ENCODE measurements around the gene CRB2. TPM values are rescaled to one million over a fixed set of nuclear protein-coding genes. Genes with fewer than 3 reads are reported as not detected.
A peak's percentile ranks its signal among the peaks of the same experiment; 100 is the strongest.

The CRB2 gene
- total RNA-seq, 1 donor from 2014 or later = 6.8 TPM

DNA sequence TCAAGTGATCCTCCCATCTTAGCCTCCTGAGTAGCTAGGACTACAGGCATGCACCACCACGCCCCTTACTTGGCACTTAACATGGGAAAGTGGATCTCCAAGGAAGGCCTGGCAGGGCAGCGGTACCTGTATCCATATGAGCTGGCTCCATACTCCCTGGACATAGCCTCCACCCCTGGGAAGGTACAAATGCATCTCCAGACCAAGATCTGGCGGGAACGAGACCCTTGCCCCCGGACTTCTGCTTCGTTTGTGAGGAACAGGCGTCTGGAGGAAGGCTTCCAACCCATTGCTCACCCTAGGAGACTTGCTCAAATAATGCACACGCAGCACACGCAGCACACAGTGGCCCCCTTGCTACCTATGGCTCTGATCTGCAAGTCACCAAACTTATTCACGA lies 55.2 kb downstream of the CRB2 start:
- H3K4me1 Mint-ChIP-seq (ENCODE audit: low read depth, unreplicated experiment) = peaks cover 26% of the 10 kb centered on the region
- no peak overlapping the region for H3K4me3 Mint-ChIP-seq (ENCODE audit: unreplicated experiment)
- DNase-seq = no peak
- no peak overlapping the region for H3K27ac Mint-ChIP-seq (ENCODE audit: unreplicated experiment)
- H3K27me3 Mint-ChIP-seq (ENCODE audit: unreplicated experiment) = peaks cover 6% of the 10 kb centered on the region
- H3K9me3 Mint-ChIP-seq (ENCODE audit: unreplicated experiment) = peaks cover 8% of the 10 kb centered on the region
- no peaks in the 10 kb centered on the region for H3K36me3 Mint-ChIP-seq (ENCODE audit: unreplicated experiment)
- TF ChIP-seq, protein P1, sequence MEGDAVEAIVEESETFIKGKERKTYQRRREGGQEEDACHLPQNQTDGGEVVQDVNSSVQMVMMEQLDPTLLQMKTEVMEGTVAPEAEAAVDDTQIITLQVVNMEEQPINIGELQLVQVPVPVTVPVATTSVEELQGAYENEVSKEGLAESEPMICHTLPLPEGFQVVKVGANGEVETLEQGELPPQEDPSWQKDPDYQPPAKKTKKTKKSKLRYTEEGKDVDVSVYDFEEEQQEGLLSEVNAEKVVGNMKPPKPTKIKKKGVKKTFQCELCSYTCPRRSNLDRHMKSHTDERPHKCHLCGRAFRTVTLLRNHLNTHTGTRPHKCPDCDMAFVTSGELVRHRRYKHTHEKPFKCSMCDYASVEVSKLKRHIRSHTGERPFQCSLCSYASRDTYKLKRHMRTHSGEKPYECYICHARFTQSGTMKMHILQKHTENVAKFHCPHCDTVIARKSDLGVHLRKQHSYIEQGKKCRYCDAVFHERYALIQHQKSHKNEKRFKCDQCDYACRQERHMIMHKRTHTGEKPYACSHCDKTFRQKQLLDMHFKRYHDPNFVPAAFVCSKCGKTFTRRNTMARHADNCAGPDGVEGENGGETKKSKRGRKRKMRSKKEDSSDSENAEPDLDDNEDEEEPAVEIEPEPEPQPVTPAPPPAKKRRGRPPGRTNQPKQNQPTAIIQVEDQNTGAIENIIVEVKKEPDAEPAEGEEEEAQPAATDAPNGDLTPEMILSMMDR (IDR thresholded peaks at IDR 0.05; ENCODE audit: partially characterized antibody, unreplicated experiment) = no peak

DNA sequence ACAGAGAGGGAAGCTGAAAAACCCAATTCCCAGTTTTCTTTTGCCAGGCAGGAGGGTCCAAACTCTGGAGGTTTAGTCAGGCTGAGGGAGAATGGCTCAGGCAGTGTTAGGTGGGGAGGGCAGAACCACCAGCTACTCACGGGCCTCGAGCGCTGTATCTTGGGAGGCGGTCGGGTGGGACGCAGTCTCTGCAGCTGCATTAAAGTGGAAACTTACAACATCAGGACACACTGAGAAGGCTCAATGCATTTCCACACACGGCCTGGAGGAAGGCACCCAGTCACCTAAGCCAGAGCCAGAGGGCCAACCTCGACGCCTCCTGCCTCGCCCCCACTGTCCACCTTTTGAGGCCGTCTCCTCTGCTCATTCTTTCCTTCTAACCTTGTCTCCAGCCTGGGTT lies 55.6 kb downstream of the CRB2 start:
- Mint-ChIP-seq H3K4me3 (ENCODE audit: unreplicated experiment) (no peak overlapping the region), H3K4me1 (ENCODE audit: low read depth, unreplicated experiment) (peaks cover 26% of the 10 kb centered on the region), H3K36me3 (ENCODE audit: unreplicated experiment) (peaks cover 4% of the 10 kb centered on the region), H3K9me3 (ENCODE audit: unreplicated experiment) (peaks cover 10% of the 10 kb centered on the region), H3K27ac (ENCODE audit: unreplicated experiment) (no peak overlapping the region), H3K27me3 (ENCODE audit: unreplicated experiment) (peaks cover 6% of the 10 kb centered on the region)
- DNase-seq = no peak
- TF ChIP-seq, protein P1 (IDR thresholded peaks at IDR 0.05; ENCODE audit: partially characterized antibody, unreplicated experiment) = no peak

DNA sequence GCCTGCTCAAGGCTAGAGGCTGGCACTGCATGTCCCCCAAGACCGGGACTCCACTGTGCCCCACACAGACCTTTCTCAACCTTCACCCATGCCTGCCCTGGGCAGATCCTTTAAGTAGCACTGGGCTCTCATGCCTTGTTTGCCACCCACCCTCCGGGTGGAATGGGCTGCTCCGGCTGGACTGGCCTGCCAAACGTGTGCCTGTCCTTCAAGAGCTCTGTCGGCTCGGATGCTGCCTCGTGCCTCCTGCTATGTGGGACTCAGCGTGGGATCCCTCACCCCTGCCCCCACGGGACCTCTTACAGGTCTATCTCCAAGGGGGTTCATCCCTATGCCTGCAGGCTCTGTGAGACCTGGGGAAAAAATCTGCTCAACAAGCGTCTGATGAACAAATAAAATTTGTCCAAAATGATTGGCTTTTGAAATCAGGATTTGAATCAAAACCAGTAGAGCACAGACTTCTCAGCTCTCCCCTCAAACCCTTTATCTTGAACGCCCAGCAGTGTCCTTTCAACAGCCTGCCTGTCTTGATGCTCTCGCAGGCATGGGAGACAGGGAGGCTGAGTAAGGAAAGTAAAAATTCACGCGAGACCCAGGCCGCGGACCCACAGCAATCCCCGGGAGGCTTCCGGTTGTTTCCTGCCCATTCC lies 56.3 kb downstream of the CRB2 start:
- H3K9me3 Mint-ChIP-seq (ENCODE audit: unreplicated experiment) = peaks cover 9% of the 10 kb centered on the region
- H3K36me3 Mint-ChIP-seq (ENCODE audit: unreplicated experiment) = peaks cover 5% of the 10 kb centered on the region
- TF ChIP-seq, protein P1 (IDR thresholded peaks at IDR 0.05; ENCODE audit: partially characterized antibody, unreplicated experiment) = no peak
- no peak overlapping the region for H3K4me3 Mint-ChIP-seq (ENCODE audit: unreplicated experiment)
- no peak overlapping the region for H3K27ac Mint-ChIP-seq (ENCODE audit: unreplicated experiment)
- DNase-seq = peak; percentile 12
- H3K27me3 Mint-ChIP-seq (ENCODE audit: unreplicated experiment) = peaks cover 6% of the 10 kb centered on the region
- peaks cover 22% of the 10 kb centered on the region for H3K4me1 Mint-ChIP-seq (ENCODE audit: low read depth, unreplicated experiment)

DNA sequence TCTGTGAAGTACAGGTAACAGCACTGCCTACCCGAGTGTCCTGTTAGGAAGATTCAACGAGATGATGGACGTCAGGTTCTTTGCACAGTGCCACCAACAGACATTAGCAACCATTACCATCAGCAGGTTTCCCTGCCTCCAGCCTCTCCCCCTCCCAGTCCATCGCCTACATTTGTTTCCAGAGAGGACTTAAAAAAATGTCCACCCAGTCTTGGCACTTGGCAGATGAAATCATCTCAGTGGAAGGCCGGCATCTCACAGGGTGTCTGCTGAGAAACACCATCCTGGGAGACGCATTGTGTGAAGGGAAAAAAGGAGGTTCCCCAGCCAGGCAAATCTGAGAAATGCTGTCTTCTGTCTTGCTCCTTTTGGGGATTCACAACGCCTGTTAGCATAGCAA lies 58.2 kb downstream of the CRB2 start:
- peaks cover 23% of the 10 kb centered on the region for H3K4me1 Mint-ChIP-seq (ENCODE audit: low read depth, unreplicated experiment)
- H3K27me3 Mint-ChIP-seq (ENCODE audit: unreplicated experiment) = peaks cover 9% of the 10 kb centered on the region
- DNase-seq = peak; percentile 2
- peaks cover 5% of the 10 kb centered on the region for H3K36me3 Mint-ChIP-seq (ENCODE audit: unreplicated experiment)
- H3K4me3 Mint-ChIP-seq (ENCODE audit: unreplicated experiment) = no peak overlapping the region
- peaks cover 3% of the 10 kb centered on the region for H3K9me3 Mint-ChIP-seq (ENCODE audit: unreplicated experiment)
- TF ChIP-seq, protein P1 (IDR thresholded peaks at IDR 0.05; ENCODE audit: partially characterized antibody, unreplicated experiment) = no peak
- H3K27ac Mint-ChIP-seq (ENCODE audit: unreplicated experiment) = peak overlapping the region; percentile 29
